Choroid plexus epithelial cell (primary cell): ENCODE measurements around the gene TEX52.
A peak's percentile ranks its signal among the peaks of the same experiment; 100 is the strongest.

ENCODE experiments used
- DNase-seq: peaks from one replicate; pipeline ENCODE4 v3.0.0-alpha.2; 2010; ENCODE audit warnings: low read depth
- H3K4me3 ChIP-seq: 2 replicates; pipeline ENCODE4 v1.5.1; 2011; ENCODE audit warnings: low read depth, mild to moderate bottlenecking, control low read depth, low read length, moderate library complexity
- CTCF ChIP-seq: conservative IDR thresholded peaks from 2 replicates; pipeline ENCODE4 v1.5.1; 2011; ENCODE audit warnings: low read depth, mild to moderate bottlenecking, control low read depth, inconsistent platforms, low read length, moderate library complexity

TEX52 gene

DNA sequence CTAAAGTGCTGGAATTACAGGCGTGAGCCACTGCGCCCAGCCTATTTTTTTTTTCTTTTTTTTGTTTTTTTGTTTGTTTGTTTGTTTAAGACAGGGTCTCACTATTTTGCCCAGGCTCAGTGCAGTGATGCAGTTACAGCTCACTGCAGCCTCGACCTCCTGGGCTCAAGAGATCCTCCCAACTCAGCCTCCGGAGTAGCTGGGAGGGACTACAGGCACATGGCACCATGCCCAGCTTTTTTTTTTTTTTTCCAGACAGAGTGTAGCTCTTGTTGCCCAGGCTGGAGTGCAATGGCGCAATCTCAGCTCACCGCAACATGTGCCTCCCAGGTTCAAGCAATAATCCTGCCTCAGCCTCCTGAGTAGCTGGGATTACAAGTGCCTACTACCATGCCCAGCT lies 50.1 kb downstream of the TEX52 start:
- TF ChIP-seq CTCF, result no peak

GRCh38 chr12:2805143-2805520 lies 51.7 kb downstream of the TEX52 start:
- DNase-seq, result no peak
- H3K4me3 ChIP-seq, result no peak overlapping the region
- no peak for TF ChIP-seq CTCF

More for the DNA sequence above, 50.1 kb downstream of the TEX52 start:
- DNase-seq, result no peak
- no peak overlapping the region for H3K4me3 ChIP-seq

- peak; percentile 96 for DNase-seq
- TF ChIP-seq CTCF, result no peak
- H3K4me3 ChIP-seq, result no peak overlapping the region
Observed at GRCh38 chr12:2804393-2805142, 52.3 kb downstream of the TEX52 start.

DNA sequence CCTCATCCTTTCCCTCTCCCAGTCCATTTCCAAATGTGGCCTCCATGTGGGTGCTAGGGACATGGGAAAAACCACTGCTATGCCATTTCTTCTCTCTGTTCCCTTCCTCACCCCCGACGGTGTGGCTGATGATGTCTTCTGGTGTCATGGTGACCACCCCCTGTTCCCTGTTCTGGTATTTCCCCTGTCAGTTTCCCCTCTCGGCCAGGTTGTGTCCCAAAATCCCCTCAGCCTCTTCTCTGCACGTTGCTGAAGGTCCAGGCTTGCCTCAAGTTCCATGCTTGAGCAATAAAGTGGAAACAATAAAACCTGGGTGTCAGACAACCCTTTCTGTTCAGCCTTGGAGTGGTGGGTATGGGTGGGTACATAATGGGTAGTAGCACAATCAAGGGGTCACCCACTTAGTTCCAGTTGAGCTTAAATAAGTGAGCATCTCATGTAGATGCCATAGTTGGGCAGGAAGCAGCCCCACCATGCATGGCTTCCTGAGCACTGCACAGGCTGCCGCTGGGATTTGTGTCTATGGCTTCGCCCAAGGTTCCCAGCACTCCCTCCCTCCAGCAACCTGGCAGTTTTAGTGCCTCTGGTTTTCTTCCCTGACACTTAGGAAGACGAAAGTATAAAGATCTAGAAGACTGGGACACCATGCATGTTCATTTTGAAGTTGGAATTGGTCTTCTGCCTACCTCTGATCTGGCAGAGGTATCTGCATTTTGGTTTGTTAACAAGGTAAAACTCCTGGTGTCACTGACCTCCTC lies 53.0 kb downstream of the TEX52 start:
- no peak for TF ChIP-seq CTCF
- no peak overlapping the region for H3K4me3 ChIP-seq
- no peak for DNase-seq

GRCh38 chr12:2801044-2801783 lies 55.6 kb downstream of the TEX52 start:
- DNase-seq, result no peak
- H3K4me3 ChIP-seq, result no peak overlapping the region
- no peak for TF ChIP-seq CTCF

GRCh38 chr12:2800046-2800570 lies 56.7 kb downstream of the TEX52 start:
- no peak for TF ChIP-seq CTCF
- no peak overlapping the region for H3K4me3 ChIP-seq
- DNase-seq, result no peak
